Chondrocyte (in vitro differentiated cells): ENCODE data around the gene LGALS3BP. TPM values are rescaled to one million over a fixed set of nuclear protein-coding genes. Genes with fewer than 3 reads are reported as not detected.

Experiments used
- DNase-seq: peaks from one replicate; pipeline ENCODE4 v3.0.0; 2021; ENCODE audit warnings: mixed read lengths, low spot score
- H3K27ac Mint-ChIP-seq: one replicate; pipeline ENCODE4 v1.8.0; 2021; ENCODE audit warnings: mild to moderate bottlenecking, moderate library complexity, mixed read lengths; ENCODE audit not compliant: unreplicated experiment
- H3K27me3 Mint-ChIP-seq: 2 replicates; pipeline ENCODE4 v1.8.0; 2021; ENCODE audit warnings: low read depth, mixed read lengths
- H3K36me3 Mint-ChIP-seq: 2 replicates; pipeline ENCODE4 v1.8.0; 2021; ENCODE audit warnings: low read depth, mixed read lengths
- H3K4me1 Mint-ChIP-seq: 2 replicates; pipeline ENCODE4 v1.8.0; 2021; ENCODE audit warnings: low read depth, mild to moderate bottlenecking, mixed read lengths
- H3K4me3 Mint-ChIP-seq: one replicate; pipeline ENCODE4 v1.8.0; 2021; ENCODE audit warnings: mild to moderate bottlenecking, moderate library complexity, mixed read lengths; ENCODE audit not compliant: unreplicated experiment
- H3K9me3 Mint-ChIP-seq: 2 replicates; pipeline ENCODE4 v1.8.0; 2021; ENCODE audit warnings: low read depth, mixed read lengths
- total RNA-seq: library from RNA; stranded (reverse); gene quantifications from 3 replicates; pipeline ENCODE4 v1.2.1, GENCODE V29; 2021
- TF ChIP-seq, protein P1 (sequence below): fragments of 200-600 bp; sonication (generic); IDR thresholded peaks from 2 replicates; pipeline ENCODE4 v1.5.0; 2021; ENCODE audit warnings: antibody characterized with exemption, mild to moderate bottlenecking, moderate library complexity

The LGALS3BP gene
- total RNA-seq, 1 donor from 2014 or later: 127 TPM

DNA sequence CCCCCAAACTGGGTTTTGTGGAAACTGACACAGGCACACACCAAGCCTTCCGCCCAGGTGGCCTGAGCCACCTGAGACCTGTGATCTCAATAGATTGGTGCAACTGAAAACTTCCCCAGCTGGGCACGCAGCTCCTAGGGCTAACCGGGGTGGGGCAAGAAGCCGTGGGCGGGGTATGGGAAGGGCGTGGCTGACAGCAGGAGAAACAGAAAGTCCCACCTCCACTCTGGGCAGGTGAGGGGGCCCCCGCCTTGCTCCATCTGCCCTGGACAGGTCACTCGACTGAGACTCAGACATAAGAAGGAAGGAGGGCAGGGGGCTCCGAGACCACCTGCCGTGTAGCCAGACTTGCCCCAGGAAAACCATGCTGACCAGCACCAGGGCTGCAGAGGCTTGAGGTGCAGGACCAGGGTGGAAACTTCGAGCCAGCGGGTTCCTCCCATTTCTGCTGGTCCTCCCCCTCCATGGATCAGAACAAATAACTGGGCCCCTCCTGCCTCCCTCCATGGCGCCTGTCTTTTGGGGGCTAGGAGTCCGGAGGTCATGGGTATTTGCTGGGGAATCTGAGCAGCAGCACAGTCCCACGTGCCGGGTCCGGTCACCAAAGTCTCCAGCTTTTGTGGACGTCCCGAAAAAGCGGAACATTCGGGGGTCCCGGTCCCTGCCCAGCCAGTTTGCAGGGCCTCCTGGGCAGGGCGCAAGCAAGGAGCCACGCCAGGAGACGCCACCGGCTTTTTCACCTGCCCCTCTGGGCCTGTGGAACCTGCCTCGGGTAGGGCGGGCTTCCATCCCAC is 55.9 kb downstream of the LGALS3BP start:
- no peak for DNase-seq
- no peaks in the 10 kb centered on the region for H3K9me3 Mint-ChIP-seq
- H3K27me3 Mint-ChIP-seq: peaks cover 2% of the 10 kb centered on the region
- H3K27ac Mint-ChIP-seq: peak overlapping the region; percentile 65
- peaks cover 59% of the 10 kb centered on the region for H3K4me1 Mint-ChIP-seq
- H3K36me3 Mint-ChIP-seq: no peaks in the 10 kb centered on the region
- peak overlapping the region; percentile 79 for H3K4me3 Mint-ChIP-seq
- TF ChIP-seq, protein P1, sequence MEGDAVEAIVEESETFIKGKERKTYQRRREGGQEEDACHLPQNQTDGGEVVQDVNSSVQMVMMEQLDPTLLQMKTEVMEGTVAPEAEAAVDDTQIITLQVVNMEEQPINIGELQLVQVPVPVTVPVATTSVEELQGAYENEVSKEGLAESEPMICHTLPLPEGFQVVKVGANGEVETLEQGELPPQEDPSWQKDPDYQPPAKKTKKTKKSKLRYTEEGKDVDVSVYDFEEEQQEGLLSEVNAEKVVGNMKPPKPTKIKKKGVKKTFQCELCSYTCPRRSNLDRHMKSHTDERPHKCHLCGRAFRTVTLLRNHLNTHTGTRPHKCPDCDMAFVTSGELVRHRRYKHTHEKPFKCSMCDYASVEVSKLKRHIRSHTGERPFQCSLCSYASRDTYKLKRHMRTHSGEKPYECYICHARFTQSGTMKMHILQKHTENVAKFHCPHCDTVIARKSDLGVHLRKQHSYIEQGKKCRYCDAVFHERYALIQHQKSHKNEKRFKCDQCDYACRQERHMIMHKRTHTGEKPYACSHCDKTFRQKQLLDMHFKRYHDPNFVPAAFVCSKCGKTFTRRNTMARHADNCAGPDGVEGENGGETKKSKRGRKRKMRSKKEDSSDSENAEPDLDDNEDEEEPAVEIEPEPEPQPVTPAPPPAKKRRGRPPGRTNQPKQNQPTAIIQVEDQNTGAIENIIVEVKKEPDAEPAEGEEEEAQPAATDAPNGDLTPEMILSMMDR: no peak

DNA sequence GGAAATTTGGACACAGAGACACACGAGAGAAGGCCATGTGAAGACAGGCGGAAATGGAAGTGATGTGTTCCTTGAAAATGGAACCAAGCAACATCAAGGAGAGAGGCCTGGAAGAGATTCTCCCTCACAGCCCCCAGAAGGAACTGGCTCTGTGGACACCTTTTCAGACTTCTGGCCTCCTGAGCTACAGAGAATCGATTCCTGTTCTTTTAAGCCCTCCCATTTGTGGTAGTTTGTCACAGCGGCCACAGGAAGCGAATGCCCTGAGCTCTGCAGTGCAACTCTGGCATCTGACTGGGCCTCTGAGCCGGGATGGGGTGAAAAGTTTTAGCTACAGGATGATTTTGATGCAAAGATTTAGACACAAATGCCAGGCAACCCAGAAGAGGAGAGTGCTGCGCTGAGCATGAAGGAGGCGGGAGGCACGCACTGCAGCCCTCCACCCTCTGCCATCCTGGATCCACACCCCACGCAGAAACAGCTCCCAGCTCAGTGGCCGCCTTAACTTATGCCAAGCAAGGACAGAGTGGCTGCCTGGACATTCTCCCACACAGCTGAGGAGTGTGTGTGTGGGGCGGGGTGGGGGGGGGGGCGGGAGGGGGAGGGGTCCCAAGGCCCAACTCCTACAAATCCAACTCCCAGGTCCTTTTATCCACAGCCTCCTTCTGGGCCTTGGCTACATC is 56.8 kb downstream of the LGALS3BP start:
- no peak for DNase-seq
- Mint-ChIP-seq H3K36me3 (no peaks in the 10 kb centered on the region), H3K9me3 (no peaks in the 10 kb centered on the region), H3K27me3 (peaks cover under 1% of the 10 kb centered on the region), H3K27ac (peak overlapping the region; percentile 66), H3K4me3 (peak overlapping the region; percentile 79), H3K4me1 (peaks cover 68% of the 10 kb centered on the region)
- TF ChIP-seq, protein P1: no peak

DNA sequence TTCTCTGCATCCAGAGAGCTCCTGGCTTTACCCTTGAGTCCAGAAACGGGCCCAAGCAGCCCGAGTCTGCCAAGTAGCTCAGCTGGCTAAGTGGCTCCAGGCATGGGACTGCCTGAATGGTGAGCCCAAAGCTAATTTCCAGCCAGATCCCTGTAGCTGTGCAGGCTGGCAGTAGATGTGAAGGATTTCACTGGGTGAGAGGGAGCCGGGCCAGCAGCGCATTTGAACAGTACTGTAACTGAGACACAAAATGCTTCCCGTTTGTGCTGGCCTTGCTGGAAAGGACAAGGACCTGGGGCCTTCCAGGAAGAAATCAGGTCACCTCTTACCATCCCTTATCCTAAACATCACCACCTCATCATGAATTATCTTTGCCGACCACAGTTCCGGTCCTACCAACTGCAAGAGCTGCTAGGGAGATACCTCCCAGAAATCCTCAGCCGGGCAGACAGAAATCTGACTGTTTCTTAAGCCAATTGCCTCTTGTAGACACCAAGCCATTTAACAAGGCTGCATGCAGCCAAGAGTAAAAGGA is 58.2 kb downstream of the LGALS3BP start:
- Mint-ChIP-seq H3K36me3 (no peaks in the 10 kb centered on the region), H3K4me3 (peak overlapping the region; percentile 4), H3K4me1 (peaks cover 71% of the 10 kb centered on the region), H3K9me3 (no peaks in the 10 kb centered on the region), H3K27ac (peak overlapping the region; percentile 1), H3K27me3 (no peaks in the 10 kb centered on the region)
- DNase-seq: no peak
- TF ChIP-seq, protein P1: no peak

Other genes starting within 250 kb of the LGALS3BP start
- 79.2 to 155 TPM (median 80.8 TPM) in 3 replicates for gene CYTH1, start 197.7 kb downstream of the LGALS3BP start, total RNA-seq
- gene USP36, start 139.1 kb downstream of the LGALS3BP start, total RNA-seq: 45.1 to 51.2 TPM (median 49.6 TPM) in 3 replicates
- gene CEP295NL, start 76.7 kb downstream of the LGALS3BP start, total RNA-seq: 0.67 to 2.3 TPM (median 1.3 TPM) in 3 replicates
- 429 to 540 TPM (median 535 TPM) in 3 replicates for gene TIMP2, start 54.5 kb downstream of the LGALS3BP start, total RNA-seq
- 37.3 to 50.5 TPM (median 47.9 TPM) in 3 replicates for gene CANT1, start 29.8 kb upstream of the LGALS3BP start, total RNA-seq
- gene C1QTNF1, start 44.2 kb upstream of the LGALS3BP start, total RNA-seq: 74.7 to 96.2 TPM (median 74.9 TPM) in 3 replicates
- gene ENGASE, start 94.9 kb upstream of the LGALS3BP start, total RNA-seq: 16.8 to 30.7 TPM (median 19.7 TPM) in 3 replicates